GM18951 (cell line): ENCODE measurements around the gene TNNC2.

Experiments
- POLR2A ChIP-seq: IDR thresholded peaks from 4 replicates; pipeline ENCODE4 v1.6.1; 2011; ENCODE audit warnings: mild to moderate bottlenecking; ENCODE audit not compliant: insufficient read length, insufficient read depth; ENCODE audit errors: extremely low read depth
- in situ Hi-C: fragments of 300-500 bp; cut with MboI; formaldehyde crosslinking; loops from one replicate; pipeline ENCODE4 v1.12.0; 2022; ENCODE audit warnings: low sequenced_read_pairs, mixed read lengths, inconsistent platforms; ENCODE audit not compliant: unreplicated experiment

TNNC2 gene

DNA sequence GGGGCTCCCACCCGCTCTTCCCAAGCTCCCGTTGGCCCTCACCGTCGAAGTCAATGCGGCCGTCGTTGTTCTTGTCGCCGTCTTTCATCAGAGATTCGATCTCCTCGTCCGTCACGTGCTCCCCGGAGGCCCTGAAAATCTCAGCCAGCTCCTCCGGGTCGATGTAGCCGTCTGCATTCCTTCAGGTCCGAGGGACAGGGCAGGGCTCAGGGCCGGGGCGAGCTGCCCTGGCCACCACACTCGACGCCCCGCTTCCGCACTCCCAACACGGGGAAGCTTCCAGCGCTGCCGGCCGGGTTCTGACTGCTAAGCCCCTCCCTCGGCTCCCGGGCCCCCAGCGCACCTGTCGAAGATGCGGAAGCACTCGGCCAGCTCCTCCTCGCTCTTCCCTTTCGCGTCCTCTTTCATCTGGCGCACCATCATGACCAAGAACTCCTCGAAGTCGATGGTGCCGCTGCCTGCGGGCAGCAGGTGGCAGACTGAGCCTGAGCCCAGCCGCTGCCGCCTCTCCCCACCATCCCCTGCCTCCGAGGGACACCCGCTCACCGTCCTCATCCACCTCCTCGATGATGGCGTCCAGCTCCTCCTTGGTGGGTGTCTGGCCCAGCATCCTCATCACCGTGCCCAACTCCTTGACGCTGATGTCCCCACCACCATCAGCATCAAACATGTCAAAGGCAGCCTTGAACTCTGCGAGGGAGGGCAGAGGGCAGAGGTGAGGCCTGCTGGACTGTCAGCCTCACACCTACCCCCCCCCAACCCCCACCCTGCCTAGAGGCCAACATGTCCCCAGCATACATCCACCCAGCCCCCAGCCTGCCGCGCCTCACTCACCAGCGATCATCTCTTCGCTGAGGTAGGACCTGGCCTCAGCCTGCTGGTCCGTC, 2.9 kb downstream of the TNNC2 start:
- no peak for TF ChIP-seq POLR2A
- in situ Hi-C loops = no loop called here

DNA sequence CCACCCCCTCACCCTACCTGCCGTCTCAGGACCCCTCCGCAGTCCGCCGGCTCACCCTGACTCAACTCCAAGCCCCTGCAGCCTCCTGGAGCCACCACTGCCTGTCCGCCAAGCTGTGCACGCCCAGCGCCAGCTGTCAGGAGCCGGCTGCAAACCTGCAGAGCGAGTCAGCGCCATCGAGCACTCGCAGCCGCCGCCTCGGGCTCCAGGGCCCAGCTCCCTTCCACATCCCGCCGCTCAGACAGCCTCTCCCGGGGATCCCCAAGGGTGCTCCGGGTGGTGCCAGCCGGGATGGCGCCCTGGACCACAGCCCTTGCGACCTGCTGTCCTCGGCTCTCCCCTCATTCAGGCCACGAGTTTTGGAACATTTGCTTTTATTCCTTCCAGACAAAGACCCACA, 4.3 kb downstream of the TNNC2 start:
- in situ Hi-C loops = no loop called here
- TF ChIP-seq POLR2A = no peak

DNA sequence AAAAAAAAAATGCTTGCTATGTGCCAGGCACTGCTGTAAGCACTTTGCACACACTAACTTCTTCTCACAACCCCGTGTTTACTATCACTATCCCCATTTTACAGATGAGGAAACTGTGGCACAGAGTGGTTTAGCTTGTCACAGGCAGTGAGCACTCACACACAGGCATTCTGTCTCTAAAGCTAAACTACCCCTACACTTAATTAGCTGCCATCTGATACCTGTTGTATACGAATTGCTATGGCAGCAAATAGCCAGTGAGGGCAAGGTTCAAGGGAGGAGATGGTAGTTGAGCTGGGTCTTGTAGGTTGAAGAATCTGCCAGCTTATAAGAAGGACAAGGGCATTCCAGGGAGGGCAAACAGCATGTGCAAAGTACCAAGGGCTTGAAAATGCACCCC, 5.2 kb downstream of the TNNC2 start:
- in situ Hi-C loops = no loop called here

DNA sequence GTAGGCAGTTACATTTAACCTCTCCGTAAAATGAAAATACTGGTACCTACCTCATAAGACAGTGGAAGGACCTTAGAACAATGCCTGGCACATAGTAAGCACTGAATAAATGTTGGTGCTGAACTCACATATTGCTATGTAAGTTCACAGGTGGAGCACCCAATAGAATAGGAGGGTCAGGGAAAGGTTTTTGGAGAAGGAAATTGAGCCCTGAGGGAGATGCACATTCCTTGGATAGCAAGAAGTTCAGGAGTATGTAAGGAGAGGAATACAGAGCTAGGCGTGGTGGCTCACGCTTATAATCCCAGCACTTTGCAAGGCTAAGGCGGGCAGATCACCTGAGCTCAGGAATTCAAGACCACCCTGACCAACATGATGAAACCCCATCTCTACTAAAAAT, 7.6 kb downstream of the TNNC2 start:
- in situ Hi-C loops = no loop called here
- TF ChIP-seq POLR2A = no peak

More for the DNA sequence above, 5.2 kb downstream of the TNNC2 start:
- TF ChIP-seq POLR2A = no peak

DNA sequence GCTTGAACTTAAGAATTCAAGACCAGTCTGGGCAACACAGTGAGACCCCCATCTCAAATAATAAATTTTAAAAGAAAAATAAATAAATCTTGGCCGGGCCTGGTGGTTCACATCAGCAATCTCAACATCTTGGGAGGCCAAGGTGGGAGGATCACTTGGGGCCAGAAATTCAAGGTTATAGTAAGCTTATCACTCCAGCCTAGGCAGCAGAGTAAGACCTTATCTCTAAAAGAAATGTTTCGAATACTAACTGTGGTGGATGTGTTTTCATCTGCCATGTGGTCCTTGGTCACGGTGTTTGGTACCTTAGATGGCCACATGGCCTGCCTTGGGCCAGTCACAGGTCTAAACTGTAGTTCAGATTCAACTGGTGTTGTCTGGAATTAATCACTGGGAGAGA, 8.9 kb downstream of the TNNC2 start:
- no peak for TF ChIP-seq POLR2A
- in situ Hi-C loops = no loop called here

DNA sequence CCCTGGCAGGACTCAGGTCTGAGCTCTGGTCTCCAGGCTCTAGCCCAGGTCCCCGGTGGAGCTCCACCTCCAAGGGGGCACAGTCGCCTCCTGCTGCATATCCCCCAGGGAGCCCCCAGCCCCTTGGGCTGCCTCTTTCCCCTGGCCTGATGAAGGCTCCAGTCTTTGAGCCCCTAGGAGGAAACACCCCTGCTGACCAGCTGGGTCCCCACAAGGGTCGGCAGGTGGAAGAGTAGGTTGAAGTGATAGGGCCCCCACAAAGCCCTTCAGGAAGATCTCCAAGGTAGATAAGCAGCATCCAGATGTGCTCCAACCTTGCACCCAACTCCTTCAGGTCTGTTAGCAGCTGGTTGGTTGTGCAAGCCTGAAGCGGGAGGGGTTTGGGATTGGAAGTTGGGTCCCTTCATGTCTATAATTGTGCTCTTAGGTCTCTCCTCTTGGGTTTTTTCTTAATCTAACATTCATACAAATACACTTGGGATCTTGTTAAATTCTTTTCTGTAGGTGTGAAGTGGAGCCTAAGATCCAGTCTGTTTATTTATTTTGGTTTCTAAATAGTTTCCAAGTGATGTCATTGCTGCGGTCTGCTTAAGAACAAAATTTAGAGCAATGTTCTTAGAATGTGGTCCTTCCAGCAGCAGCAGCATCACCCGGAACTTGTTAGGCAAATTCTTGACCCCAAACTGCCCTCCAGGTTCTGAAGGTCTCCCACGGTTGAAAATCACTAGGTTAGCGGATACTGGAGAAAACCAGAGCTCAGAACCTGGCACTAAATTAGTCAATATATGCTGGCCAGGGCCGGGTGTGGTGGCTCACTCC, 9.5 kb downstream of the TNNC2 start:
- TF ChIP-seq POLR2A = no peak
- in situ Hi-C loops = no loop called here

DNA sequence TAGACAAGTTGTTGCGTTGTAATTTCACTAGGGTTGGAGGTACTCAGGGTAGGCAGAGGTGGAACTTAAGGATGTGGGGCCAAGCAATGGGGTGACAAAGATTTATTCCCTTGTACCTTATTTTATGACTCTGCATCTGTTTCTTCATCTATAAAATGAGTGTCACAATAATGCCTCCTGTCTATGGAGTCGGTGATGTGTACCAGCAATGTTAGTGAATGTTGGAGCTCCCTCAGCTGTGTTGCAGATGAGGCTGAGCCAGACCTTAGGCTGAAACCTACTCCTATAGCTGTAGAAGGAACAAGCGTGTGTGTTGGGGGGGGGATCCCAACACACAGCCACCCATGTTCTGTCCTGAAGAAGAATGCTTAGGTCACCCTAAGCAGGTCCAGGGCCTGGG, 10.2 kb downstream of the TNNC2 start:
- TF ChIP-seq POLR2A = no peak
- in situ Hi-C loops = no loop called here

DNA sequence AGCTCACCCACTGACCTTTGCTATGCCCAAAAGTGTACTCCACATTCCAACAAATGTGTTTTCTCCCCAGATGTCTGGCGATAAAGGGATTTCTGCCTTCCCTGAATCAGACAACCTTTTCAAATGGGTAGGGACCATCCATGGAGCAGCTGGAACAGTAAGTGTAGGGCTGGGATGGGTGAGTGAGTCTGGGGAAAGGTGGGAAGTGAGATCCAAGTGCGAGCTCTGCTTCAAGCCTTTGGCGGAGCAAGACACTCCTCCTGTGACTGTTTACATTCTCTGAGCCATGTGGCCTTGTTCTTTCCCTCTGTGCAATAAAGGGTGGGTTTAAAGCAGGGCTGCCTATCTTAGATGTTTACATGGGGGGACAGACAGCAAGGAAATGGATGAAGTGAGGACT, 12.8 kb downstream of the TNNC2 start:
- in situ Hi-C loops = no loop called here
- TF ChIP-seq POLR2A = no peak

DNA sequence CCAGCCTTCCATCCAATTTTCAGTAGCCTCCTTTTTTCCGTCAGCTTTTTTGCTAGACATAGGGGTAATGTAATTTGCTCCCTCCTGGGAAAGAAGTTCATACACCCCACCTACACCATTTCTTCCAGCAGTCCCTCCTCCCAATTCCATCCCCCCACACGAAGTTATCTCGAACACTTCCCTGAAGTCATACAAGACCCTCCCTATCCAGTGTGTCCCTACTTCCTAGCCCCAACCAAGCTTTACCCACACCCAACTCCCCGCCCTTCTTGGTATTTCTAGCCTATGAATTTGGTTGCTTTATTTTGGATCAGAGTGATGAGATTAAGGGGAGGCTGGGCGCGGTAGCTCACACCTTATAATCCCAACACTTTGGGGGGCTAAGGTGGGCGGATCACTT, 13.6 kb downstream of the TNNC2 start:
- in situ Hi-C loops = no loop called here

DNA sequence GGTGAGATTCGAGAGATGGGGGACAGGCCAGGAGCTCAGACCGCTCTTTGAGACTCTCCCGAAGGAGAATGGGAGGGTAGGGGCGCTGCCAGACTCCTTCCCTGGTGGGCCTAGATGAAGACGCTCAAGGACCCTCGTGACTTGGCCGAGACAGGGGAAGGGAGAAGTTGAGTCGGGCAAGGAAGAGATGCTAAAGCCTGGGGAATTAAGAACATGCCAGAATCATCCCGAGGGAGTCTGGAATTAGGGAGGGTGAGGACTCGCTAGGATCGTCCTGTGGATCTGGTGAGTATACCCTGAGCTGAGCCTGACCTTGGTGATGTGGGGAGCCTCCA, 14.1 kb downstream of the TNNC2 start:
- in situ Hi-C loops = no loop called here
- no peak for TF ChIP-seq POLR2A

More for the DNA sequence above, 13.6 kb downstream of the TNNC2 start:
- no peak for TF ChIP-seq POLR2A

DNA sequence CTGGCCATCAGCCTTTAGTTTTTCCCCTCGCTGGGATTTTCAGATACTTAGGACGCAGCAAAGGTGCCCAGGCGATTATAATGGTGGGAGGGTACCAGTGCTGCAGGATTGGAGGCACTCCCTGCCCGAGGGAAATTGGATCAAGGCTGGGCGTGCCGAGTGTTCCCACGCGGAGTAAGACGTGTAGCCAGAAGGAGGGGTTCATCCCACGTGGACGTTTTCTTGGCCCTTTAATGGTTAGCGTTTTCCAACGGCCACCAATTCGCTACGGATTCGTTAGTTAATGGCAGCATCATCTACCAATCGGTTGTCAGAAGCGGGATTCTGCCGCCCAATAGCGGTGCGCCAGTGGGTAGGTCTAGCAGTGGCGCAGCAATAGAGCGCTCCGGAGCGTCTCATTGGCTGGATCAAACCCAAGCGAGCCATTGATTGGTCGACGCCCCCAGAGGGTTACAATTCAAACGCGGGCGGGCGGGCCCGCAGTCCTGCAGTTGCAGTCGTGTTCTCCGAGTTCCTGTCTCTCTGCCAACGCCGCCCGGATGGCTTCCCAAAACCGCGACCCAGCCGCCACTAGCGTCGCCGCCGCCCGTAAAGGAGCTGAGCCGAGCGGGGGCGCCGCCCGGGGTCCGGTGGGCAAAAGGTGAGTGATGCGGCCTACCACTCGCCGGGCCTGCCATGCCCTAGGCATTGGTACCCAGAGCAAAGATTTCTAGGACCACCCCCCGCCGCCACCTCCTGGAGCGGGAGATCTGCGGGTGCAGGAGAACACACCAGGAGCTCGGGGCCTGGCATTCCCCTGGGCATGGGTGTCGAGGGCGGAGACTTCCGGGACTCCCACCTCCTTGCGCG, 14.7 kb downstream of the TNNC2 start, which contains the start of gene UBE2C:
TSS of gene UBE2C (plus strand) at position 488 of the 849 bp plus-strand sequence. CDS start at position 540, 52 bp downstream.
- in situ Hi-C loops = no loop called here
- peak; percentile 69 for TF ChIP-seq POLR2A

DNA sequence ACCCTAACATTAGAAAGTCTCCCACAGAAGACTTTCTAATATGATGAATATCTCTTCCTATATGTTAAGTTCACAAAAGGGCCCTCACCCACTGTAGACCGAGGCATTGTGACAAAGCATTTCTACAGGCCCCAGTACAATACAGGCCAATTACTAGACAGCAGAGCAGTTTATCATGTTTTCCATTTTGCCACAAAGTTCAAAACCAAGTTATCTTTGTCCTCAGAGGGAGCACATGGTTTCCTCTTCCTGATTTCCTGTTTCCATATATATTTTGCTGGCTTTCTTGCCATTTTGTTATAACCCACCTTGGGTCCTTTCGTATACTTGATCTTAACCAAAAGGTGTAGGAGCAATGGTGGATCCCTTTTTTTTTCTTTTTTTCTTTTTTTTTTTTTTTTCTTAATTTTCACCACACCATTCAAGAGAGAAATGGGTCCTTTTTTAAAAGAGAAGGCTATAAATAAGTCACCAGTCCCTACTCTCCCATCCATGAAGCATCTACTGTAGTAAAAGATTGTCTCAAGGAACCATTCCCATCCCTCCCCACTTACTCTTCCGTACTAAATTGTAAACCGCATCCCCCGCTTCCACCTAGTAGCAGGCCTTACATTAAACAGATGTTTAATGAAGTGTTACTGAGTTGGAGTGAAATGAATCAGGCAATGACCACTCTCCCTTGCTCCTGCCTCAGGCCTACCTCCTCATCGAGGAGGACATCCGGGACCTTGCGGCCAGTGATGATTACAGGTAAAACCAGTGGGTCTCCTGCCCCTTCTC, 16.7 kb downstream of the TNNC2 start:
- in situ Hi-C loops = no loop called here
- no peak for TF ChIP-seq POLR2A
